ENCODE results near the gene MYH7B. TPM values are rescaled to one million over a fixed set of nuclear protein-coding genes. Genes with fewer than 3 reads are reported as not detected.
A peak's percentile ranks its signal among the peaks of the same experiment; 100 is the strongest.

Gene MYH7B
- total and polyA plus RNA-seq, 2 donors (not counting 1 experiment from before 2014, with no cell fraction given): 0.03 to 0.33 TPM

- DNase-seq (ENCODE audit: low read depth in 2 of 2): peak in 1 of 2 donors; percentile 28
- Histone ChIP-seq H3K27ac (ENCODE audit: insufficient read depth, low read length) (no peak overlapping the region), H3K79me2 (ENCODE audit: control insufficient read depth, insufficient read depth, low read length) (no peaks in the 10 kb centered on the region), H3K4me2 (ENCODE audit: extremely low read depth, insufficient read depth, low read length) (no peak overlapping the region), H3K27me3 (ENCODE audit: control insufficient read depth, insufficient read depth, low read length) (no peaks in the 10 kb centered on the region), H3K36me3 (ENCODE audit: control insufficient read depth, insufficient read depth, low read length) (peaks cover 12% of the 10 kb centered on the region), H4K20me1 (ENCODE audit: control insufficient read depth, extremely low read depth, insufficient read depth, low read length) (no peaks in the 10 kb centered on the region), H3K4me3 (replicated peaks in 1 of 4; ENCODE audit: control extremely low read depth in 1 of 4, insufficient read depth in 1 of 4, low read depth in 3 of 4, low read length in 4 of 4) (no peak overlapping the region), H3K9ac (ENCODE audit: insufficient read depth, low read length) (no peak overlapping the region), H3K4me1 (ENCODE audit: control insufficient read depth, extremely low read depth, insufficient read depth, low read length) (peaks cover 2% of the 10 kb centered on the region), H2AFZ (ENCODE audit: low read length) (no peak overlapping the region), H3K9me3 (ENCODE audit: control insufficient read depth, insufficient read depth, low read depth, low read length) (no peaks in the 10 kb centered on the region)
- TF ChIP-seq EZH2 (IDR thresholded peaks at IDR 0.05; ENCODE audit: low read length, missing control alignments) (no peak), CTCF (conservative IDR thresholded peaks at IDR 0.05 in 1 of 2, IDR thresholded peaks at IDR 0.05 in 1 of 2; ENCODE audit: low read depth in 1 of 2, low read length in 2 of 2) (no peak)
These were observed 10.2 kb upstream of the MYH7B start for GRCh38 chr20:34945315-34946077.

- Histone ChIP-seq H3K9me3 (ENCODE audit: control insufficient read depth, insufficient read depth, low read depth, low read length) (no peaks in the 10 kb centered on the region), H3K4me1 (ENCODE audit: control insufficient read depth, extremely low read depth, insufficient read depth, low read length) (peaks cover 2% of the 10 kb centered on the region), H3K9ac (ENCODE audit: insufficient read depth, low read length) (no peak overlapping the region), H3K27ac (ENCODE audit: insufficient read depth, low read length) (no peak overlapping the region), H3K79me2 (ENCODE audit: control insufficient read depth, insufficient read depth, low read length) (no peaks in the 10 kb centered on the region), H3K4me3 (replicated peaks in 1 of 4; ENCODE audit: control extremely low read depth in 1 of 4, insufficient read depth in 1 of 4, low read depth in 3 of 4, low read length in 4 of 4) (no peak overlapping the region), H3K36me3 (ENCODE audit: control insufficient read depth, insufficient read depth, low read length) (peaks cover 12% of the 10 kb centered on the region), H2AFZ (ENCODE audit: low read length) (no peak overlapping the region), H4K20me1 (ENCODE audit: control insufficient read depth, extremely low read depth, insufficient read depth, low read length) (no peaks in the 10 kb centered on the region), H3K4me2 (ENCODE audit: extremely low read depth, insufficient read depth, low read length) (no peak overlapping the region), H3K27me3 (ENCODE audit: control insufficient read depth, insufficient read depth, low read length) (no peaks in the 10 kb centered on the region)
- DNase-seq (ENCODE audit: low read depth in 2 of 2): peak in 1 of 2 donors; percentile 69
- TF ChIP-seq EZH2 (IDR thresholded peaks at IDR 0.05; ENCODE audit: low read length, missing control alignments) (no peak), CTCF (conservative IDR thresholded peaks at IDR 0.05 in 1 of 2, IDR thresholded peaks at IDR 0.05 in 1 of 2; ENCODE audit: low read depth in 1 of 2, low read length in 2 of 2) (no peak)
These were observed 9.0 kb upstream of the MYH7B start for GRCh38 chr20:34946661-34947060.

- Histone ChIP-seq H3K27ac (ENCODE audit: insufficient read depth, low read length) (no peak overlapping the region), H2AFZ (ENCODE audit: low read length) (no peak overlapping the region), H3K9me3 (ENCODE audit: control insufficient read depth, insufficient read depth, low read depth, low read length) (no peaks in the 10 kb centered on the region), H3K4me3 (replicated peaks in 1 of 4; ENCODE audit: control extremely low read depth in 1 of 4, insufficient read depth in 1 of 4, low read depth in 3 of 4, low read length in 4 of 4) (no peak overlapping the region), H3K36me3 (ENCODE audit: control insufficient read depth, insufficient read depth, low read length) (peaks cover 11% of the 10 kb centered on the region), H3K4me2 (ENCODE audit: extremely low read depth, insufficient read depth, low read length) (no peak overlapping the region), H3K9ac (ENCODE audit: insufficient read depth, low read length) (no peak overlapping the region), H4K20me1 (ENCODE audit: control insufficient read depth, extremely low read depth, insufficient read depth, low read length) (no peaks in the 10 kb centered on the region), H3K27me3 (ENCODE audit: control insufficient read depth, insufficient read depth, low read length) (no peaks in the 10 kb centered on the region), H3K4me1 (ENCODE audit: control insufficient read depth, extremely low read depth, insufficient read depth, low read length) (peaks cover 2% of the 10 kb centered on the region), H3K79me2 (ENCODE audit: control insufficient read depth, insufficient read depth, low read length) (no peaks in the 10 kb centered on the region)
- no peak for DNase-seq (ENCODE audit: low read depth in 2 of 2)
- TF ChIP-seq EZH2 (IDR thresholded peaks at IDR 0.05; ENCODE audit: low read length, missing control alignments) (no peak), CTCF (conservative IDR thresholded peaks at IDR 0.05 in 1 of 2, IDR thresholded peaks at IDR 0.05 in 1 of 2; ENCODE audit: low read depth in 1 of 2, low read length in 2 of 2) (no peak)
These were observed 8.3 kb upstream of the MYH7B start for GRCh38 chr20:34947336-34947735.
